ENCODE data around the gene KISS1R. TPM values are rescaled to one million over a fixed set of nuclear protein-coding genes. Genes with fewer than 3 reads are reported as not detected.
"Not testable (repeated sequence)": the region's sequence is repeated elsewhere in the genome, so short reads cannot be mapped to it uniquely, and the experiment has no call there.

KISS1R gene
- total RNA-seq, 1 donor from 2014 or later: not detected

- DNase-seq (ENCODE audit: low spot score): peak; percentile 57
Measured at GRCh38 chr19:952680-953444, 35.7 kb downstream of the KISS1R start.

GRCh38 chr19:953445-954271, 36.5 kb downstream of the KISS1R start:
- DNase-seq (ENCODE audit: low spot score): no peak

- DNase-seq (ENCODE audit: low spot score): no peak
Measured at GRCh38 chr19:954272-954671, 37.1 kb downstream of the KISS1R start.

GRCh38 chr19:954672-955494, 37.8 kb downstream of the KISS1R start:
- no peak for DNase-seq (ENCODE audit: low spot score)

- DNase-seq (ENCODE audit: low spot score): no peak
Measured at GRCh38 chr19:955803-956765, 39.0 kb downstream of the KISS1R start.

- peak; percentile 65 for DNase-seq (ENCODE audit: low spot score)
Measured at GRCh38 chr19:956766-957440, 39.8 kb downstream of the KISS1R start.

GRCh38 chr19:957578-957977, 40.4 kb downstream of the KISS1R start:
- not testable (repeated sequence) for DNase-seq (ENCODE audit: low spot score)

- DNase-seq (ENCODE audit: low spot score): no peak
Measured at GRCh38 chr19:958967-959855, 42.1 kb downstream of the KISS1R start.

- no peak for DNase-seq (ENCODE audit: low spot score)
Measured at GRCh38 chr19:960020-960419, 42.9 kb downstream of the KISS1R start.

- no peak for DNase-seq (ENCODE audit: low spot score)
Measured at GRCh38 chr19:960601-960938, 43.4 kb downstream of the KISS1R start.

- peak; percentile 86 for DNase-seq (ENCODE audit: low spot score)
Measured at GRCh38 chr19:961866-962620, 44.9 kb downstream of the KISS1R start.

- no peak for DNase-seq (ENCODE audit: low spot score)
Measured at GRCh38 chr19:962683-963400, 45.7 kb downstream of the KISS1R start.

- DNase-seq (ENCODE audit: low spot score): peak; percentile 49
Measured at GRCh38 chr19:963486-963951, 46.4 kb downstream of the KISS1R start.

- DNase-seq (ENCODE audit: low spot score): no peak
Measured at GRCh38 chr19:964116-964520, 47.0 kb downstream of the KISS1R start.

- DNase-seq (ENCODE audit: low spot score): no peak
Measured at GRCh38 chr19:964761-965694, 47.9 kb downstream of the KISS1R start.

GRCh38 chr19:966485-967088, 49.5 kb downstream of the KISS1R start:
- no peak for DNase-seq (ENCODE audit: low spot score)

Data from umbilical cord (tissue), 2 donors.